Renal cortex interstitium (tissue), 15 donors: Measurements from ENCODE around the gene NDUFS3. TPM values are rescaled to one million over a fixed set of nuclear protein-coding genes. Genes with fewer than 3 reads are reported as not detected.
"Not testable (repeated sequence)": the region's sequence is repeated elsewhere in the genome, so short reads cannot be mapped to it uniquely, and the experiment has no call there.

ENCODE experiments used
- DNase-seq, 11 donors: peaks; one replicate each; pipeline ENCODE4 v3.0.0-alpha.2; 2013; ENCODE audit warnings: low read depth in 9 of 11, low spot score in 4 of 11; ENCODE audit errors: extremely low read depth in 1 of 11
- long read RNA-seq, 16 experiments: transcript quantifications; one replicate each; lab custom pipeline, GENCODE V29; 2026
- polyA plus RNA-seq, 3 donors: library from polyadenylated mRNA; unstranded; fragments of 120-200 nt; gene quantifications; one replicate each; pipeline ENCODE4 v1.2.1, GENCODE V29; 2013; ENCODE audit not compliant: insufficient read length in 3 of 3

NDUFS3 gene
- 100 to 1,000 TPM; 136 to 148 (median 141) TPM for polyA plus RNA-seq
- long read RNA-seq, donor 1, transcript NDUFS3-205 (2 exons, 269 nt) = minor isoform, 6 of 61 reads
- long read RNA-seq, donor 1, transcript NDUFS3-201 (7 exons, 958 nt) = major isoform, 49 of 61 reads
- long read RNA-seq, donor 1, partial matches to known transcripts = 0 of 61 reads
- long read RNA-seq, donor 1, other reads (novel, unspliced or antisense) = 0 of 61 reads
- long read RNA-seq, donor 2, transcript NDUFS3-201 (7 exons, 958 nt) = major isoform, 41 of 51 reads
- long read RNA-seq, donor 2, transcript NDUFS3-205 (2 exons, 269 nt) = minor isoform, 7 of 51 reads
- long read RNA-seq, donor 2, partial matches to known transcripts = 0 of 51 reads
- long read RNA-seq, donor 2, other reads (novel, unspliced or antisense) = 0 of 51 reads
- long read RNA-seq, donor 3, transcript NDUFS3-201 (7 exons, 958 nt) = major isoform, 108 of 115 reads
- long read RNA-seq, donor 3, partial matches to known transcripts = 0 of 115 reads
- long read RNA-seq, donor 3, other reads (novel, unspliced or antisense) = 0 of 115 reads
- long read RNA-seq, donor 4, transcript NDUFS3-201 (7 exons, 958 nt) = major isoform, 51 of 65 reads
- long read RNA-seq, donor 4, partial matches to known transcripts = 9 of 65 reads
- long read RNA-seq, donor 4, other reads (novel, unspliced or antisense) = 0 of 65 reads
- long read RNA-seq, donor 5 = 0 reads
- long read RNA-seq, donor 6, transcript NDUFS3-201 (7 exons, 958 nt) = major isoform, 45 of 65 reads
- long read RNA-seq, donor 6, partial matches to known transcripts = 12 of 65 reads
- long read RNA-seq, donor 6, other reads (novel, unspliced or antisense) = 0 of 65 reads
- long read RNA-seq, donor 7, transcript NDUFS3-201 (7 exons, 958 nt) = major isoform, 85 of 103 reads
- long read RNA-seq, donor 7, transcript NDUFS3-205 (2 exons, 269 nt) = minor isoform, 8 of 103 reads
- long read RNA-seq, donor 7, partial matches to known transcripts = 0 of 103 reads
- long read RNA-seq, donor 7, other reads (novel, unspliced or antisense) = 0 of 103 reads
- long read RNA-seq, donor 8, transcript NDUFS3-205 (2 exons, 269 nt) = minor isoform, 15 of 330 reads
- long read RNA-seq, donor 8, transcript NDUFS3-201 (7 exons, 958 nt) = major isoform, 118 of 330 reads
- long read RNA-seq, donor 8, partial matches to known transcripts = 185 of 330 reads
- long read RNA-seq, donor 8, other reads (novel, unspliced or antisense) = 8 of 330 reads
- long read RNA-seq, donor 9, transcript NDUFS3-205 (2 exons, 269 nt) = minor isoform, 6 of 82 reads
- long read RNA-seq, donor 9, transcript NDUFS3-201 (7 exons, 958 nt) = major isoform, 73 of 82 reads
- long read RNA-seq, donor 9, partial matches to known transcripts = 0 of 82 reads
- long read RNA-seq, donor 9, other reads (novel, unspliced or antisense) = 0 of 82 reads
- long read RNA-seq, donor 10, transcript NDUFS3-201 (7 exons, 958 nt) = major isoform, 68 of 84 reads
- long read RNA-seq, donor 10, transcript NDUFS3-205 (2 exons, 269 nt) = minor isoform, 7 of 84 reads
- long read RNA-seq, donor 10, partial matches to known transcripts = 8 of 84 reads
- long read RNA-seq, donor 10, other reads (novel, unspliced or antisense) = 0 of 84 reads
- long read RNA-seq, donor 11, transcript NDUFS3-201 (7 exons, 958 nt) = major isoform, 39 of 43 reads
- long read RNA-seq, donor 11, partial matches to known transcripts = 0 of 43 reads
- long read RNA-seq, donor 11, other reads (novel, unspliced or antisense) = 0 of 43 reads
- long read RNA-seq, donor 12, transcript NDUFS3-201 (7 exons, 958 nt) = major isoform, 30 of 46 reads
- long read RNA-seq, donor 12, transcript NDUFS3-205 (2 exons, 269 nt) = minor isoform, 5 of 46 reads
- long read RNA-seq, donor 12, partial matches to known transcripts = 8 of 46 reads
- long read RNA-seq, donor 12, other reads (novel, unspliced or antisense) = 0 of 46 reads
- long read RNA-seq, donor 13 = 0 reads
- long read RNA-seq, donor 14, transcript NDUFS3-201 (7 exons, 958 nt) = major isoform, 59 of 64 reads
- long read RNA-seq, donor 14, partial matches to known transcripts = 0 of 64 reads
- long read RNA-seq, donor 14, other reads (novel, unspliced or antisense) = 0 of 64 reads
- long read RNA-seq, donor 15, transcript NDUFS3-201 (7 exons, 958 nt) = major isoform, 33 of 58 reads
- long read RNA-seq, donor 15, partial matches to known transcripts = 21 of 58 reads
- long read RNA-seq, donor 15, other reads (novel, unspliced or antisense) = 0 of 58 reads
- long read RNA-seq, donor 16, transcript NDUFS3-201 (7 exons, 958 nt) = major isoform, 152 of 202 reads
- long read RNA-seq, donor 16, transcript NDUFS3-205 (2 exons, 269 nt) = minor isoform, 11 of 202 reads
- long read RNA-seq, donor 16, partial matches to known transcripts = 26 of 202 reads
- long read RNA-seq, donor 16, other reads (novel, unspliced or antisense) = 5 of 202 reads

- peak; percentile 81 to 96 (median 90) for DNase-seq
Observed at GRCh38 chr11:47578524-47579494, at the start of gene NDUFS3, which contains the start of gene KBTBD4. Gene NDUFS3 (plus strand): TSS chr11:47579074. CDS start chr11:47579092, 18 bp downstream. Gene KBTBD4 (minus strand): TSS chr11:47578970. CDS start chr11:47578951, 19 bp downstream.

DNA sequence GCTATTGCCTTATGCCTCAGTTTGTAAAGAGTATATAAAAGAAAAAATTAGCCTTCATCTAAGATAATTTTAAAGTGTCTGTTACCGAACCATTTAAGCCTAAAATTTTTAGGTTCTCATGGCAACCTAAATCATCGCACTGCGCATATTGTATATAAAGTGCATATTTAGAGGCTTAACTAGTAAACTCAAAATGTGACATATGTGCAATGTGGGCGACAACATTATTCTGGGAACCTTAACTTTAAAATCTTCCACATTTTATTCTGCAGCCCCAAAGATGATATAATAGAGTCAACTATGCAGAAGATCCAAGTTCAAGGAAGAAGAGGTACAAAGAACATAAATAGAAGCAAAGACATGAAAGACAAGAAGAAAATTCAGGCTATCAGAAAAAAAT lies 48.9 kb upstream of the NDUFS3 start:
- DNase-seq = no peak

DNA sequence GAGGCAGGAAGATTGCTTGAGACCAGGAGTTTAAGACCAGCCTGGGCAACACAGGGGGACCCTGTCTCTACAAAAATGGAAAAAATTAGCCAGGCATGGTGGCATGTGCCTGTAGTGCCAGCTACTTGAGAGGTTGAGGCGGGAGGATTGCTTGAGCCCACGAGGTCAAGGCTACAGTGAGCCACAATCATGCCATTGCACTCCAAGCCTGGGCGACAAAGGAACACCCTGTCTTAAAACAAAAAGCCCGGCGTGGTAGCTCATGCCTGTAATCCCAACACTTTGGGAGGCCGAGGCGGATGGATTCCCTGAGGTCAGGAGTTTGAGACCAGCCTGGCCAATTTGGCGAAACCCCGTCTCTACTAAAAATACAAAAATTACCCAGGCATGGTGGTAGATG lies 48.2 kb upstream of the NDUFS3 start:
- not testable (repeated sequence) for DNase-seq

- no peak for DNase-seq
Observed at GRCh38 chr11:47531666-47532065, 47.2 kb upstream of the NDUFS3 start.

GRCh38 chr11:47532597-47533213 lies 46.2 kb upstream of the NDUFS3 start:
- no peak for DNase-seq

DNA sequence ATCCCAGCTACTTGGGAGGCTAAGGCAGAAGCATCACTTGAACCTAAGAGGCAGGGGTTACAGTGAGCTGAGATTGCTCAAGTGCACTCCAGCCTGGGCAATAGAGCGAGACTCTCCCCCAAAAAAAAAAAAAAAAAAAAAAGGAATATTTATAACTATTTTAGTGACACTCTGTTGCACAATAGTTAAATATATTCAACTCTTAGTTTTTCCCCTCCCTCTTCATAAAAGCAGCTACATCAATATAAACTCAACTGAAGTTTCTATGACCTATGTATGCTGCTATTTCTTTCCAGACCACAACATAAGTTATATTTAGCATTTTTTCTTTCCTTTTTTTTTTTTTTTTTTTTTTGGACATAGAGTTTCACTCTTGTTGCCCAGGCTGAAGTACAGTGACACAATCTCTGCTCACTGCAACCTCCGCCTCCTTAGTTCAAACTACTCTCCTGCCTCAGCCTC lies 45.2 kb upstream of the NDUFS3 start:
- no peak for DNase-seq

DNA sequence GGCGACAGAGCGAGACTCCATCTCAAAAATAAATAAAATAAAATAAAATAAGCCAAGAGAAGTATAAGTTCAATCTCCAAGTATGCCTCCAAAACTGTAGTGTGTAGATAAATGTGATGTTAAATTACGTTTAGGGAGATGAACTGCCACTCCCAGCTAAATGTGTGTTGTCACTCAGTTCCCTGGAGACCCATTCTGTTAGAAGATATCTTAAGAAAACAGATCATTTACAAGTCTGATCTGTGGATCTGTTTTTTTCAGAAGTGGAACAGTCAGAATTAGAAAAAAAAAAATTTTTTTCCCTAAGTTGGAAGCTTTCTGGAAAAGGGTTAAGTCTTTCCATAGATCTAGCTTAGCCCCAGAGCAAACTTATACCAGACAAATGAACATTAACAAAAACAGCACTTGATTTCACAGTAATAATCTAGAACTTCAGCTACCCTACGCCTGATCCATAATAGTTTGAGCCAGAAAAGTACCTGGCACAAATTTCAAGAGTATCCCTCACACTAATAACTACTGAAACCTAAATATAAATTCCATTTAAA lies 44.1 kb upstream of the NDUFS3 start:
- no peak for DNase-seq

DNA sequence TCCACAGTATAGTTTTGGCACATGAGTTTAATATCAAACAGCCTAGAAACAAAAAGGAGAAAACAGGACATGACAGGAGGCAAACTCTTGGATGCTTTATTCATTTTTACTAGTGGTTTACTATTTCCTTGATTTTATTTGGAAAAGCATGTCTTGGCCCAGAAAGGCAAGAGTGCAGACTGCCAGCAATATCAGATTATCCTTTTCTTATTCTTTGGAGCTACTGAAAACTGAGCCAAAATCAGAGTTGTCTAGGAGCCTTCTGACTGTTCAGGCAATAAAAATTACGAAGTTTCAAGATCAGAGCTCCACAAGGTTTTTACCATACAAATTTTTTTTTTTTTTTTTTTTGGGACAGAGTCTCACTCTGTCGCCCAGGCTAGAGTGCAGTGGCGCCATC lies 42.0 kb upstream of the NDUFS3 start:
- DNase-seq = no peak

- DNase-seq = no peak
Observed at GRCh38 chr11:47538741-47539565, 39.9 kb upstream of the NDUFS3 start.

GRCh38 chr11:47539681-47540039 lies 39.2 kb upstream of the NDUFS3 start:
- DNase-seq = no peak

DNA sequence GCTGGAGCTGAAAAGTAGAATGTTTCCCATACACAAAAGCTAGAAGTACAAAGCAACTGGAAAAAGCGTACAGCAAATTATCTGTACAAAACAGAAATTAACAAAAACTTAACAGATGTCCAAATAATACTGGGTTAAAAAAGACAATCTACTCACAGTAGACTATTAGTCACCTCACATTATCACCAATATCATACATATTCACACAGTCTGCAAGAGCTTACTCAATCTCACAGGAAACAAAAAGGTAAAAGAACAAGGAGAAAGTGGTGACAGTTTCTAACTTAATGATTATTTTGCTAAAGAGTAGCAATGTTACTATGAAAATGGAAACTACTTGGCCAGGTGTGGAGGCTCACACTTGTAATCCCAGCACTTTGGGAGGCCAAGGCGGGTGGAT lies 37.8 kb upstream of the NDUFS3 start:
- no peak for DNase-seq

DNA sequence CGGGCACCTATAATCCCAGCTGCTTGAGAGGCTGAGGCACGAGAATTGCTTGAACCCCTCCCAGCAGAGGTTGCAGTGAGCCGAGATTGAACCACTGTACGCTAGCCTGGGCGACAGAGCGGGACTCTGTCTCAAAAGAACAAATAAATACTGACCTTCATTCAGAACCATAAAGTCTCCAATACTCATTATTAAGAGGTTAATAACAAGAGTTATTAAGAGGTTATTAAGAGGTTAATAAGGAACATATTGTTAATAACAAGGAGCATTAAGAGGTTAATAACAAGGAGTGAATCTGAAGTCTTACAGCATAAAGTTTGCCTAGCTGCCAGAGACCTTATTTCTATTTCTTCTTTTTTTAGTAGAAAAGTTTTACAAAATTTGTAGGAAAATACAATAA lies 33.6 kb upstream of the NDUFS3 start:
- DNase-seq = no peak

- not testable (repeated sequence) for DNase-seq
Observed at GRCh38 chr11:47546274-47546673, 32.6 kb upstream of the NDUFS3 start.
